OCI-LY7 (cell line): Measurements from ENCODE around the gene PLAAT2. TPM values are rescaled to one million over a fixed set of nuclear protein-coding genes. Genes with fewer than 3 reads are reported as not detected.
A peak's percentile ranks its signal among the peaks of the same experiment; 100 is the strongest.
"Not testable (repeated sequence)": the region's sequence is repeated elsewhere in the genome, so short reads cannot be mapped to it uniquely, and the experiment has no call there.

Experiments
- BruUV-seq: library from RNA; stranded (reverse); fragments of 400-500 nt; replicated peaks from 2 replicates; lab custom pipeline; 2021; lab: Mats Ljungman, UMichigan
- CTCF ChIA-PET: fragments of 300-600 bp; sonication (Branson Sonifier 250); formaldehyde crosslinking; loops from one replicate; lab custom pipeline; 2022; ENCODE audit warnings: antibody characterized with exemption; ENCODE audit not compliant: unreplicated experiment; lab: Charles Lee
- POLR2A ChIA-PET: fragments of 300-600 bp; sonication (Branson Sonifier 250); formaldehyde crosslinking; loops from one replicate; lab custom pipeline; 2022; ENCODE audit warnings: antibody characterized with exemption; lab: Charles Lee
- DNase-seq: peaks from one replicate; pipeline ENCODE4 v3.0.0-alpha.2; 2015; ENCODE audit warnings: low spot score
- H2AFZ ChIP-seq: fragments of 200-600 bp; sonication (generic), shearing (Covaris generic); 2 replicates; pipeline ENCODE4 v1.6.1; 2014; ENCODE audit warnings: mild to moderate bottlenecking, antibody characterized with exemption, low read length, moderate library complexity
- H3K27ac ChIP-seq: fragments of 200-600 bp; sonication (generic); 2 replicates; pipeline ENCODE4 v1.5.1; 2014; ENCODE audit warnings: mixed run types, low read depth, mild to moderate bottlenecking, moderate library complexity, low read length, inconsistent platforms; ENCODE audit not compliant: poor library complexity, severe bottlenecking
- H3K36me3 ChIP-seq: fragments of 200-600 bp; sonication (generic); 2 replicates; pipeline ENCODE4 v1.6.1; 2014; ENCODE audit warnings: mild to moderate bottlenecking, antibody characterized with exemption, low read length, moderate library complexity, mixed read lengths; ENCODE audit not compliant: insufficient read depth
- H3K4me1 ChIP-seq: fragments of 200-600 bp; sonication (generic); 2 replicates; pipeline ENCODE4 v1.5.1; 2014; ENCODE audit warnings: mild to moderate bottlenecking, low read length; ENCODE audit not compliant: insufficient read depth, poor library complexity, severe bottlenecking
- H3K4me2 ChIP-seq: fragments of 200-600 bp; sonication (generic); 2 replicates; pipeline ENCODE4 v1.6.1; 2014; ENCODE audit warnings: mild to moderate bottlenecking, low read length
- H3K4me3 ChIP-seq: fragments of 200-600 bp; sonication (generic); 2 replicates; pipeline ENCODE4 v1.5.1; 2014; ENCODE audit warnings: mild to moderate bottlenecking, low read depth, low read length; ENCODE audit not compliant: poor library complexity, severe bottlenecking
- H3K79me2 ChIP-seq: fragments of 200-600 bp; sonication (generic); 2 replicates; pipeline ENCODE4 v1.6.1; 2016; ENCODE audit warnings: low read depth, mild to moderate bottlenecking, low read length, moderate library complexity, mixed read lengths; ENCODE audit not compliant: insufficient read depth
- H3K9me2 ChIP-seq: fragments of 200-600 bp; sonication (generic); 2 replicates; pipeline ENCODE4 v1.6.1; 2016; ENCODE audit warnings: mild to moderate bottlenecking, low read length, mixed read lengths; ENCODE audit not compliant: insufficient read depth
- H3K9me3 ChIP-seq: fragments of 200-600 bp; sonication (generic); 2 replicates; pipeline ENCODE4 v1.6.1; 2014; ENCODE audit warnings: mild to moderate bottlenecking, mixed run types, low read length, mixed read lengths
- H4K20me1 ChIP-seq: fragments of 200-600 bp; sonication (generic); 2 replicates; pipeline ENCODE4 v1.6.1; 2014; ENCODE audit warnings: mild to moderate bottlenecking, antibody characterized with exemption, low read length, moderate library complexity, mixed read lengths; ENCODE audit not compliant: insufficient read depth
- CTCF ChIP-seq: fragments of 200-600 bp; sonication (generic); conservative IDR thresholded peaks from 2 replicates; pipeline ENCODE4 v1.5.1; 2014; ENCODE audit warnings: mild to moderate bottlenecking, antibody characterized with exemption, low read length, moderate library complexity, mixed read lengths
- EZH2phosphoT487 ChIP-seq: fragments of 200-600 bp; sonication (generic); IDR thresholded peaks from 2 replicates; pipeline ENCODE4 v1.6.1; 2018; ENCODE audit warnings: low read depth, borderline replicate concordance, mild to moderate bottlenecking, mixed run types, antibody characterized with exemption, low read length, moderate library complexity, mixed read lengths
- intact Hi-C: fragments of 100-400 bp; cut with micrococcal nuclease; formaldehyde crosslinking; loops from one replicate; pipeline ENCODE4 v1.10.0; 2022; ENCODE audit not compliant: unreplicated experiment
- total RNA-seq, 2 experiments: library from RNA; depleted of rRNA in 1 of 2; stranded (reverse); fragments of >200 nt in 1 of 2; shearing (Covaris generic) in 1 of 2; gene quantifications; 2 replicates each; pipeline ENCODE4 v1.2.3, GENCODE V29; 2014 to 2022

PLAAT2 gene
- total RNA-seq, 2 experiments from 2014 or later, result not detected

- Histone ChIP-seq H3K36me3 (no peaks in the 10 kb centered on the region), H3K4me2 (no peak overlapping the region), H3K79me2 (no peaks in the 10 kb centered on the region), H3K9me3 (no peaks in the 10 kb centered on the region), H2AFZ (no peak overlapping the region), H3K4me3 (no peak overlapping the region), H3K27ac (no peak overlapping the region), H4K20me1 (no peaks in the 10 kb centered on the region), H3K9me2 (no peaks in the 10 kb centered on the region), H3K4me1 (peaks cover 12% of the 10 kb centered on the region)
- POLR2A ChIA-PET, result interaction anchor here (0.6 kb wide), 1 partner anchor 181 kb away, joined by 5 read pairs; no protein-coding TSS in a partner anchor
- CTCF ChIA-PET, result no interaction called here
- intact Hi-C loops, result no loop called here
- no TSS peak for BruUV-seq
- DNase-seq, result no peak
- TF ChIP-seq EZH2phosphoT487, result no peak
- no peak for TF ChIP-seq CTCF
Measured at GRCh38 chr11:63543711-63544110, 19.5 kb downstream of the PLAAT2 start.

GRCh38 chr11:63542506-63542905 lies 20.7 kb downstream of the PLAAT2 start:
- H3K36me3 ChIP-seq, H3K79me2 ChIP-seq, H4K20me1 ChIP-seq, H3K4me2 ChIP-seq, H3K9me2 ChIP-seq, H3K4me3 ChIP-seq, H3K27ac ChIP-seq, CTCF ChIA-PET, POLR2A ChIA-PET, DNase-seq, H3K9me3 ChIP-seq, H2AFZ ChIP-seq, BruUV-seq, intact Hi-C loops: not testable (repeated sequence)
- H3K4me1 ChIP-seq, result peaks cover 14% of the 10 kb centered on the region

GRCh38 chr11:63537293-63538101 lies 25.7 kb downstream of the PLAAT2 start:
- ChIA-PET POLR2A (interaction anchor here (0.5 to 0.9 kb wide), 2 partner anchors 8 to 16 kb away, joined by 3 to 10 read pairs; no protein-coding TSS in a partner anchor), CTCF (interaction anchor here (0.6 kb wide), 1 partner anchor 906 kb away, joined by 3 read pairs; no protein-coding TSS in a partner anchor)
- DNase-seq, result no peak
- H3K4me1 ChIP-seq, result peaks cover 17% of the 10 kb centered on the region
- no peaks in the 10 kb centered on the region for H3K36me3 ChIP-seq
- no peaks in the 10 kb centered on the region for H4K20me1 ChIP-seq
- H3K79me2 ChIP-seq, result no peaks in the 10 kb centered on the region
- intact Hi-C loops, result no loop called here
- H3K9me2 ChIP-seq, result no peaks in the 10 kb centered on the region
- peak overlapping the region; percentile 77 for H3K4me2 ChIP-seq
- peak overlapping the region; percentile 98 for H2AFZ ChIP-seq
- peak overlapping the region; percentile 49 for H3K4me3 ChIP-seq
- H3K9me3 ChIP-seq, result no peaks in the 10 kb centered on the region
- H3K27ac ChIP-seq, result no peak overlapping the region
- 0 out of 2 replicates have a peak, but pooled peaks have one; percentile 13 for TF ChIP-seq CTCF
- no peak for TF ChIP-seq EZH2phosphoT487
- BruUV-seq, result no TSS peak
